Measurements from ENCODE around the gene CASKIN1. TPM values are rescaled to one million over a fixed set of nuclear protein-coding genes. Genes with fewer than 3 reads are reported as not detected.
"Not testable (repeated sequence)": the region's sequence is repeated elsewhere in the genome, so short reads cannot be mapped to it uniquely, and the experiment has no call there.

The CASKIN1 gene
- total and polyA plus RNA-seq, 4 donors: 0.09 to 0.35 (median 0.12) TPM

DNA sequence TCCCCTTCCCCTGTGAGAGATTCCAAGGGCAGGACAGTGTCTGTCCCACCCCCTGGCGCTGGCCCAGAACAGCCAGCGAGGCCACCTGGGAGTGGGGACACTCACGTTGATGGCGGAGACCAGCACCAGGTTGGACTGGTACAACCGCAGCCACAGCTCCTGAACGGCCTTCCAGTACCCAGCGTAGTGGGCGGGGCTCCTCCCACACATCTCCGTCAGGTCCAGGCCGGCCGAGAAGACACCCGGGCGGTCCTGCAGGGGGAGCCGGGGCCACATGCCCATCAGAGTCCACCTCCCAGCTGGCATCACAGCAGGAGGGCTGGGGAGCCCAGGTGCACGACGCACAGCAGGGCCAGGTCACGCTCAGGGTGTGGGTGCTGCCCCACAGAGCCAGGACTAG is 47.9 kb upstream of the CASKIN1 start:
- TF ChIP-seq, protein P1, sequence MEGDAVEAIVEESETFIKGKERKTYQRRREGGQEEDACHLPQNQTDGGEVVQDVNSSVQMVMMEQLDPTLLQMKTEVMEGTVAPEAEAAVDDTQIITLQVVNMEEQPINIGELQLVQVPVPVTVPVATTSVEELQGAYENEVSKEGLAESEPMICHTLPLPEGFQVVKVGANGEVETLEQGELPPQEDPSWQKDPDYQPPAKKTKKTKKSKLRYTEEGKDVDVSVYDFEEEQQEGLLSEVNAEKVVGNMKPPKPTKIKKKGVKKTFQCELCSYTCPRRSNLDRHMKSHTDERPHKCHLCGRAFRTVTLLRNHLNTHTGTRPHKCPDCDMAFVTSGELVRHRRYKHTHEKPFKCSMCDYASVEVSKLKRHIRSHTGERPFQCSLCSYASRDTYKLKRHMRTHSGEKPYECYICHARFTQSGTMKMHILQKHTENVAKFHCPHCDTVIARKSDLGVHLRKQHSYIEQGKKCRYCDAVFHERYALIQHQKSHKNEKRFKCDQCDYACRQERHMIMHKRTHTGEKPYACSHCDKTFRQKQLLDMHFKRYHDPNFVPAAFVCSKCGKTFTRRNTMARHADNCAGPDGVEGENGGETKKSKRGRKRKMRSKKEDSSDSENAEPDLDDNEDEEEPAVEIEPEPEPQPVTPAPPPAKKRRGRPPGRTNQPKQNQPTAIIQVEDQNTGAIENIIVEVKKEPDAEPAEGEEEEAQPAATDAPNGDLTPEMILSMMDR (IDR thresholded peaks at IDR 0.05; ENCODE audit: control extremely low read depth, extremely low read depth): no peak
- no peak for DNase-seq
- Histone ChIP-seq H3K4me1 (ENCODE audit: control insufficient read depth in 5 of 5, insufficient read depth in 5 of 5, low read length in 5 of 5) (peaks cover 0 to 3% (median 0%) of the 10 kb centered on the region in 5 donors), H3K27me3 (ENCODE audit: control insufficient read depth in 3 of 3, insufficient read depth in 3 of 3, low read length in 2 of 3) (no peaks in the 10 kb centered on the region), H3K9me3 (ENCODE audit: control insufficient read depth in 4 of 4, insufficient read depth in 3 of 4, low read length in 3 of 4) (no peaks in the 10 kb centered on the region), H3K4me3 (no peak overlapping the region), H3K27ac (ENCODE audit: low read depth in 1 of 2, low read length in 1 of 2) (no peak overlapping the region), H3K36me3 (ENCODE audit: control insufficient read depth in 4 of 4, insufficient read depth in 4 of 4, low read length in 4 of 4) (peaks cover 7 to 43% (median 22%) of the 10 kb centered on the region in 4 donors), H3K9ac (ENCODE audit: insufficient read depth in 1 of 2, low read length in 2 of 2) (no peak overlapping the region)
- WGBS, 2 donors: 85 to 91% methylated on average over 17 of the region's 17 CpGs
- ATAC-seq (ENCODE audit: insufficient read depth, low FRiP score): no peak

DNA sequence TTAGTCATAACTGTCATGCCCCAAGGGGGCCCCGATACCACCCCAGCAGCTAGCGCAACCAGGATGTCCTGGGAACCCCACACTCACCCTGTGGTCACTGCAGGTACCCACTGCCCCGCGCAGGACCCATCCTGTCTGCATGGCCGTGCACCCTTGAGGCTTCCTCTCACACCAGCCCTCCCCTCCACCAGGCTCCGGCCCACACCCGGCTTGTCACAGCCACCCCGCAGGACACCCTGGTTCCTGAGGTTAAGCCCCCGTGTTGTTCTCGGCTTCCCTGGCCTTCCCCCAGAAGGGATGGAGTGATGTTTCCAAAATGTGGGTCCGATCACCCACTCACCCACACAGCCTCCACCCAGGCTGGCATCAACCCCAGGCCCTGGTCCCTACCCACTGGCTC is 47.4 kb upstream of the CASKIN1 start:
- Histone ChIP-seq H3K4me1 (ENCODE audit: control insufficient read depth in 5 of 5, insufficient read depth in 5 of 5, low read length in 5 of 5) (peaks cover 0 to 3% (median 0%) of the 10 kb centered on the region in 5 donors), H3K9me3 (ENCODE audit: control insufficient read depth in 4 of 4, insufficient read depth in 3 of 4, low read length in 3 of 4) (no peaks in the 10 kb centered on the region), H3K36me3 (ENCODE audit: control insufficient read depth in 4 of 4, insufficient read depth in 4 of 4, low read length in 4 of 4) (peaks cover 6 to 44% (median 22%) of the 10 kb centered on the region in 4 donors), H3K9ac (ENCODE audit: insufficient read depth in 1 of 2, low read length in 2 of 2) (no peak overlapping the region), H3K27me3 (ENCODE audit: control insufficient read depth in 3 of 3, insufficient read depth in 3 of 3, low read length in 2 of 3) (no peaks in the 10 kb centered on the region), H3K27ac (ENCODE audit: low read depth in 1 of 2, low read length in 1 of 2) (no peak overlapping the region), H3K4me3 (no peak overlapping the region)
- DNase-seq (no peak), ATAC-seq (ENCODE audit: insufficient read depth, low FRiP score) (no peak)
- TF ChIP-seq, protein P1 (IDR thresholded peaks at IDR 0.05; ENCODE audit: control extremely low read depth, extremely low read depth): no peak
- WGBS, 2 donors: 93 to 95% methylated on average over 11 of the region's 11 CpGs

DNA sequence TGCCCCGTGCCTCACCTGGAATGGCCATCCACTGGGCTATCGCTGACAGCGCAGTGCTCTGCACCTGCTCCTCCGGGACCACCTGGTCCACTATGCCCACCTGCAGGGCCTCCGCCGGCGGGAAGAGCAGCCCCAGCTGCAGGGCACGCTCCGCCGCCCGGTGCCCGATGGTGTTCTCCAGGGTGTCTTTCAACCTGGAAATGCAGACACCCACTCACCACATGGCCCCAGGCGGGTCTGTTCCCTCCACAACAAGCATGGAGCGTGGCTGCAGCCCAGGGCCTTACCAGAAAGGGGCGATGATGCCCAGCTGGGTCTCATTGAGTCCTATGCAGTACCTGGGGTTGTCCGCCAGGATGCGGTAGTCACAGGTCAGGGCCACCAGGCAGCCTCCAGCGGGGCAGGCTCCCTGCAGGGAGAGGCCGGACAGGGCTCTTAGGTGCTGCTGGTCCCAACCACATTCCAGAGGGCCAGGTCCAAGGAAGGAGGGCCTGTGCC is 46.7 kb upstream of the CASKIN1 start:
- Histone ChIP-seq H3K27ac (ENCODE audit: low read depth in 1 of 2, low read length in 1 of 2) (no peak overlapping the region), H3K4me3 (no peak overlapping the region), H3K27me3 (ENCODE audit: control insufficient read depth in 3 of 3, insufficient read depth in 3 of 3, low read length in 2 of 3) (no peaks in the 10 kb centered on the region), H3K36me3 (ENCODE audit: control insufficient read depth in 4 of 4, insufficient read depth in 4 of 4, low read length in 4 of 4) (peaks cover 6 to 44% (median 22%) of the 10 kb centered on the region in 4 donors), H3K9me3 (ENCODE audit: control insufficient read depth in 4 of 4, insufficient read depth in 3 of 4, low read length in 3 of 4) (no peaks in the 10 kb centered on the region), H3K9ac (ENCODE audit: insufficient read depth in 1 of 2, low read length in 2 of 2) (no peak overlapping the region), H3K4me1 (ENCODE audit: control insufficient read depth in 5 of 5, insufficient read depth in 5 of 5, low read length in 5 of 5) (peaks cover 0 to 2% (median 0%) of the 10 kb centered on the region in 5 donors)
- 97 to 98% methylated on average over 19 of the region's 19 CpGs for WGBS, 2 donors
- ATAC-seq (ENCODE audit: insufficient read depth, low FRiP score) (no peak), DNase-seq (no peak)
- TF ChIP-seq, protein P1 (IDR thresholded peaks at IDR 0.05; ENCODE audit: control extremely low read depth, extremely low read depth): no peak

GRCh38 chr16:2242598-2242997 is 46.2 kb upstream of the CASKIN1 start:
- Histone ChIP-seq H3K4me3 (no peak overlapping the region), H3K27me3 (ENCODE audit: control insufficient read depth in 3 of 3, insufficient read depth in 3 of 3, low read length in 2 of 3) (peaks cover 0 to 4% (median 0%) of the 10 kb centered on the region in 3 donors), H3K9me3 (ENCODE audit: control insufficient read depth in 4 of 4, insufficient read depth in 3 of 4, low read length in 3 of 4) (no peaks in the 10 kb centered on the region), H3K4me1 (ENCODE audit: control insufficient read depth in 5 of 5, insufficient read depth in 5 of 5, low read length in 5 of 5) (peaks cover 0 to 2% (median 0%) of the 10 kb centered on the region in 5 donors), H3K9ac (ENCODE audit: insufficient read depth in 1 of 2, low read length in 2 of 2) (no peak overlapping the region), H3K27ac (ENCODE audit: low read depth in 1 of 2, low read length in 1 of 2) (no peak overlapping the region), H3K36me3 (ENCODE audit: control insufficient read depth in 4 of 4, insufficient read depth in 4 of 4, low read length in 4 of 4) (peaks cover 6 to 44% (median 22%) of the 10 kb centered on the region in 4 donors)
- DNase-seq: no peak
- TF ChIP-seq, protein P1 (IDR thresholded peaks at IDR 0.05; ENCODE audit: control extremely low read depth, extremely low read depth): no peak
- 74 to 86% methylated on average over 9 to 11 of the region's 11 CpGs for WGBS, 2 donors
- no peak for ATAC-seq (ENCODE audit: insufficient read depth, low FRiP score)

DNA sequence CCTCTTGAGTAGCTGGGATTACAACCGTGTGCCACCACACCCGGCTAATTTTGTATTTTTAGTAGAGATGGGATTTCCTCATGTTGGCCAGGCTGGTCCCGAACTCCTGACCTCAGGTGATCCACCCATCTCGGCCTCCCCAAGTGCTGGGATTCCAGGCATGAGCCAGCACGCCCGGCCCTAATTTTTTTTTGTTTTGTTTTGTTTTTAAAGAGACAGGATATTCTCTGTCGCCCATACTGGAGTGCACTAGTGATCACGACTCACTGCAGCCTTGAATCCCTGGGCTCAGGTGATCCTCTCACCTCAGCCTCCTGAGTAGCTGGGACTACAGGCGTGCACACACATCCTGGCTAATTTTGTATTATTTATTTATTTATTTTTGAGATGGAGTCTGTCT is 43.9 kb upstream of the CASKIN1 start:
- not testable (repeated sequence) for H3K27ac ChIP-seq (ENCODE audit: low read depth in 1 of 2, low read length in 1 of 2); H3K9me3 ChIP-seq (ENCODE audit: control insufficient read depth in 4 of 4, insufficient read depth in 3 of 4, low read length in 3 of 4); H3K4me3 ChIP-seq; ATAC-seq (ENCODE audit: insufficient read depth, low FRiP score); DNase-seq; H3K9ac ChIP-seq (ENCODE audit: insufficient read depth in 1 of 2, low read length in 2 of 2)
- peaks cover 0 to 14% (median 7%) of the 10 kb centered on the region in 5 donors for H3K4me1 ChIP-seq (ENCODE audit: control insufficient read depth in 5 of 5, insufficient read depth in 5 of 5, low read length in 5 of 5)
- peaks cover 0 to 23% (median 4%) of the 10 kb centered on the region in 3 donors for H3K27me3 ChIP-seq (ENCODE audit: control insufficient read depth in 3 of 3, insufficient read depth in 3 of 3, low read length in 2 of 3)
- 86 to 91% methylated on average over 9 of the region's 9 CpGs for WGBS, 2 donors
- H3K36me3 ChIP-seq (ENCODE audit: control insufficient read depth in 4 of 4, insufficient read depth in 4 of 4, low read length in 4 of 4): peaks cover 2 to 39% (median 18%) of the 10 kb centered on the region in 4 donors

Data from lung (tissue), 12 donors.